Endodermal cell (in vitro differentiated cells): Measurements from ENCODE around the gene PCCA. TPM values are rescaled to one million over a fixed set of nuclear protein-coding genes. Genes with fewer than 3 reads are reported as not detected.

Experiments used
- DNase-seq: peaks from one replicate; pipeline ENCODE4 v3.0.0-alpha.2; 2017
- H3K27ac ChIP-seq: 2 replicates; pipeline ENCODE4 v1.5.1; 2013; ENCODE audit warnings: mild to moderate bottlenecking, low read depth, low read length, moderate library complexity
- H3K27me3 ChIP-seq: 2 replicates; pipeline ENCODE4 v1.6.1; 2013; ENCODE audit warnings: mild to moderate bottlenecking, low read length, moderate library complexity; ENCODE audit not compliant: insufficient read depth, control insufficient read depth, poor library complexity, severe bottlenecking
- H3K36me3 ChIP-seq: 2 replicates; pipeline ENCODE4 v1.7.0; 2013; ENCODE audit warnings: mild to moderate bottlenecking, low read length, moderate library complexity; ENCODE audit not compliant: control insufficient read depth, insufficient read depth
- H3K4me1 ChIP-seq: one replicate; pipeline ENCODE4 v1.7.0; 2013; ENCODE audit warnings: low read length; ENCODE audit not compliant: control insufficient read depth, insufficient read depth
- H3K4me3 ChIP-seq: 2 replicates; pipeline ENCODE4 v1.5.1; 2013; ENCODE audit warnings: mild to moderate bottlenecking, low read length, moderate library complexity
- H3K9ac ChIP-seq: 2 replicates; pipeline ENCODE4 v1.6.1; 2013; ENCODE audit warnings: mild to moderate bottlenecking, low read length, moderate library complexity; ENCODE audit not compliant: poor library complexity, severe bottlenecking; ENCODE audit errors: extremely low read depth
- H3K9me3 ChIP-seq: 2 replicates; pipeline ENCODE4 v1.6.1; 2013; ENCODE audit warnings: mild to moderate bottlenecking, low read length, moderate library complexity; ENCODE audit not compliant: control insufficient read depth
- H3K27ac Mint-ChIP-seq: 2 replicates; pipeline ENCODE4 v1.8.0; 2020; ENCODE audit warnings: mixed read lengths
- H3K27me3 Mint-ChIP-seq: 2 replicates; pipeline ENCODE4 v1.8.0; 2021; ENCODE audit warnings: mild to moderate bottlenecking, mixed read lengths; ENCODE audit not compliant: insufficient read depth
- H3K36me3 Mint-ChIP-seq: 2 replicates; pipeline ENCODE4 v1.8.0; 2020; ENCODE audit warnings: low read depth, mixed read lengths
- H3K4me1 Mint-ChIP-seq: 2 replicates; pipeline ENCODE4 v1.8.0; 2020; ENCODE audit warnings: mixed read lengths
- H3K4me3 Mint-ChIP-seq: 2 replicates; pipeline ENCODE4 v1.8.0; 2020; ENCODE audit warnings: mild to moderate bottlenecking, moderate library complexity, mixed read lengths
- H3K9me3 Mint-ChIP-seq: 2 replicates; pipeline ENCODE4 v1.8.0; 2020; ENCODE audit warnings: mild to moderate bottlenecking, mixed read lengths
- CTCF ChIP-seq: fragments of 200-600 bp; sonication (generic); conservative IDR thresholded peaks from 2 replicates; pipeline ENCODE4 v1.5.0; 2021; ENCODE audit warnings: antibody characterized with exemption, mild to moderate bottlenecking
- WGBS, 2 experiments: methylation state at CpG; one replicate each; pipeline versions ENCODE4 v1.1.5 to v1.1.7; 2013; ENCODE audit warnings: missing lambda C conversion rate in 2 of 2, mixed read lengths in 1 of 2; ENCODE audit not compliant: insufficient coverage in 1 of 2, insufficient read length in 1 of 2; 5-methylcytosine and 5-hydroxymethylcytosine counted together
- total RNA-seq, 2 donors: library from RNA; stranded (reverse); fragmentation: NEBNext Ultra II Directional in 1 of 2; extraction: Animal tissue kit (Norgen Biotek cat#: 25700) in 1 of 2; gene quantifications; 2 replicates in 1 of 2; 3 replicates in 1 of 2; pipeline ENCODE4 v1.2.1, GENCODE V29; 2021

Gene PCCA
- total RNA-seq, 2 donors from 2014 or later, result 60.2 to 67.2 TPM

- 81% methylated on average over 2 to 9 of the region's 9 CpGs for WGBS, 2 experiments
- Mint-ChIP-seq H3K36me3 (peaks cover 11% of the 10 kb centered on the region), H3K27me3 (no peaks in the 10 kb centered on the region), H3K9me3 (no peaks in the 10 kb centered on the region), H3K27ac (peak overlapping the region; percentile 19), H3K4me1 (peaks cover 2% of the 10 kb centered on the region), H3K4me3 (no peak overlapping the region)
- H3K27me3 ChIP-seq, result no peaks in the 10 kb centered on the region
- no peaks in the 10 kb centered on the region for H3K4me1 ChIP-seq
- no peaks in the 10 kb centered on the region for H3K9me3 ChIP-seq
- H3K27ac ChIP-seq, result no peak overlapping the region
- H3K36me3 ChIP-seq, result peaks cover 17% of the 10 kb centered on the region
- no peak overlapping the region for H3K4me3 ChIP-seq
- TF ChIP-seq CTCF, result no peak
- no peak overlapping the region for H3K9ac ChIP-seq
- DNase-seq, result no peak
Measured at GRCh38 chr13:100394005-100394695, 305.3 kb downstream of the PCCA start.

GRCh38 chr13:100395698-100396373, 306.9 kb downstream of the PCCA start:
- Histone ChIP-seq H3K4me1 (no peaks in the 10 kb centered on the region), H3K9ac (no peak overlapping the region), H3K4me3 (no peak overlapping the region), H3K27ac (no peak overlapping the region), H3K9me3 (no peaks in the 10 kb centered on the region), H3K27me3 (no peaks in the 10 kb centered on the region), H3K36me3 (peaks cover 19% of the 10 kb centered on the region)
- DNase-seq, result no peak
- Mint-ChIP-seq H3K27ac (no peak overlapping the region), H3K9me3 (no peaks in the 10 kb centered on the region), H3K36me3 (peaks cover 21% of the 10 kb centered on the region), H3K4me1 (peaks cover 3% of the 10 kb centered on the region), H3K4me3 (no peak overlapping the region), H3K27me3 (no peaks in the 10 kb centered on the region)
- WGBS, 2 experiments, result 87 to 100% methylated on average over 2 to 4 of the region's 4 CpGs
- no peak for TF ChIP-seq CTCF

GRCh38 chr13:100396776-100397175, 307.9 kb downstream of the PCCA start:
- H3K36me3 ChIP-seq, result peaks cover 24% of the 10 kb centered on the region
- peak; percentile 83 for DNase-seq
- no peak overlapping the region for H3K4me3 Mint-ChIP-seq
- no peaks in the 10 kb centered on the region for H3K27me3 Mint-ChIP-seq
- peaks cover 4% of the 10 kb centered on the region for H3K9me3 ChIP-seq
- peaks cover 27% of the 10 kb centered on the region for H3K36me3 Mint-ChIP-seq
- H3K27ac ChIP-seq, result no peak overlapping the region
- no peak overlapping the region for H3K9ac ChIP-seq
- H3K4me1 Mint-ChIP-seq, result peaks cover 3% of the 10 kb centered on the region
- no peak overlapping the region for H3K27ac Mint-ChIP-seq
- TF ChIP-seq CTCF, result peak; percentile 66
- H3K4me1 ChIP-seq, result no peaks in the 10 kb centered on the region
- no peaks in the 10 kb centered on the region for H3K9me3 Mint-ChIP-seq
- no peaks in the 10 kb centered on the region for H3K27me3 ChIP-seq
- 84% methylated on average over 6 of the region's 6 CpGs; no CpG with 5 or more reads in 1 of the 2 experiments for WGBS, 2 experiments
- no peak overlapping the region for H3K4me3 ChIP-seq
